CD4-positive, alpha-beta T cell treated with Interleukin-4 for 1 hour (primary cell): ENCODE results near the gene ASPN.

Experiments
- DNase-seq, 2 donors: peaks; one replicate each; pipeline ENCODE4 v3.0.0-alpha.2; 2020 to 2022

ASPN gene

GRCh38 chr9:92407818-92408217 lies 74.5 kb downstream of the ASPN start:
- DNase-seq: no peak

GRCh38 chr9:92406477-92406876 lies 75.8 kb downstream of the ASPN start:
- DNase-seq: peak; percentile 52 to 53
